ENCODE results near the gene MARCHF10.

- TF ChIP-seq CTCF (IDR thresholded peaks at IDR 0.05) (no peak), POLR2AphosphoS5 (IDR thresholded peaks at IDR 0.05; ENCODE audit: low read depth, low read length) (no peak)
- TF ChIP-seq, protein P1, sequence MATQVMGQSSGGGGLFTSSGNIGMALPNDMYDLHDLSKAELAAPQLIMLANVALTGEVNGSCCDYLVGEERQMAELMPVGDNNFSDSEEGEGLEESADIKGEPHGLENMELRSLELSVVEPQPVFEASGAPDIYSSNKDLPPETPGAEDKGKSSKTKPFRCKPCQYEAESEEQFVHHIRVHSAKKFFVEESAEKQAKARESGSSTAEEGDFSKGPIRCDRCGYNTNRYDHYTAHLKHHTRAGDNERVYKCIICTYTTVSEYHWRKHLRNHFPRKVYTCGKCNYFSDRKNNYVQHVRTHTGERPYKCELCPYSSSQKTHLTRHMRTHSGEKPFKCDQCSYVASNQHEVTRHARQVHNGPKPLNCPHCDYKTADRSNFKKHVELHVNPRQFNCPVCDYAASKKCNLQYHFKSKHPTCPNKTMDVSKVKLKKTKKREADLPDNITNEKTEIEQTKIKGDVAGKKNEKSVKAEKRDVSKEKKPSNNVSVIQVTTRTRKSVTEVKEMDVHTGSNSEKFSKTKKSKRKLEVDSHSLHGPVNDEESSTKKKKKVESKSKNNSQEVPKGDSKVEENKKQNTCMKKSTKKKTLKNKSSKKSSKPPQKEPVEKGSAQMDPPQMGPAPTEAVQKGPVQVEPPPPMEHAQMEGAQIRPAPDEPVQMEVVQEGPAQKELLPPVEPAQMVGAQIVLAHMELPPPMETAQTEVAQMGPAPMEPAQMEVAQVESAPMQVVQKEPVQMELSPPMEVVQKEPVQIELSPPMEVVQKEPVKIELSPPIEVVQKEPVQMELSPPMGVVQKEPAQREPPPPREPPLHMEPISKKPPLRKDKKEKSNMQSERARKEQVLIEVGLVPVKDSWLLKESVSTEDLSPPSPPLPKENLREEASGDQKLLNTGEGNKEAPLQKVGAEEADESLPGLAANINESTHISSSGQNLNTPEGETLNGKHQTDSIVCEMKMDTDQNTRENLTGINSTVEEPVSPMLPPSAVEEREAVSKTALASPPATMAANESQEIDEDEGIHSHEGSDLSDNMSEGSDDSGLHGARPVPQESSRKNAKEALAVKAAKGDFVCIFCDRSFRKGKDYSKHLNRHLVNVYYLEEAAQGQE (IDR thresholded peaks at IDR 0.05; ENCODE audit: insufficient read depth in 1 of 2, low read depth in 2 of 2, low read length in 1 of 2), result no peak
These were observed 119.5 kb downstream of the MARCHF10 start for GRCh38 chr17:62688398-62689160.

All from Panc1 (cell line).